GM10248 (cell line): ENCODE results near the gene CHML.

ENCODE experiments used
- CTCF ChIA-PET: fragments of 300-600 bp; sonication (Branson Sonifier 250); formaldehyde crosslinking; extraction: SDS; loops from one replicate; lab custom pipeline; 2021; ENCODE audit warnings: antibody characterized with exemption; lab: Yijun Ruan, JAX
- POLR2A ChIA-PET: fragments of 350-650 bp; sonication (Branson Sonifier 250); formaldehyde crosslinking; extraction: SDS; loops from one replicate; lab custom pipeline; 2020; ENCODE audit warnings: antibody characterized with exemption; lab: Yijun Ruan, JAX
- DNase-seq: peaks from one replicate; pipeline ENCODE4 v3.0.0; 2012; ENCODE audit errors: extremely low spot score
- CTCF ChIP-seq: IDR thresholded peaks from 2 replicates; pipeline ENCODE4 v1.5.1; 2012; ENCODE audit warnings: mild to moderate bottlenecking, low read depth; ENCODE audit errors: extremely low read depth, missing control alignments, control extremely low read depth

The CHML gene

DNA sequence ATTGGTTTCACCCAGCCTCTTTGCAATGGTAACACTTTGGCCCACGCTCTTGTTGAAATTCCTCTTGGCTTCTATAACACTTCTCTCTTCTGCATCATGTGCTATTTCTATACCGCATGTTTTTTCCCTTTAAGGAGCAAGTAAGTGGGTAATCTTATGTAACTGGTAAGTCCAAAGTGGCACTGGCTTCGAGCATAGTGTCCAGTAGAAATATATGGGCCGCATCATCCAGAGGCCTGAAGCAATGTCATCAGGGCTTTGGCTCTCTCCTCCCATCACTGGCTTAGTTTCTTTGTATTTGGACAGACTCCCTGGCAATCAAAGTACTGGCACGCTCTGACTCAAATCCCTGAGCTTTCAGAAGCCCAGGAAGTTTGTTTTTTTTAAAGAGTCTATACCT is 17.5 kb downstream of the CHML start:
- DNase-seq: no peak
- POLR2A ChIA-PET: no interaction called here

DNA sequence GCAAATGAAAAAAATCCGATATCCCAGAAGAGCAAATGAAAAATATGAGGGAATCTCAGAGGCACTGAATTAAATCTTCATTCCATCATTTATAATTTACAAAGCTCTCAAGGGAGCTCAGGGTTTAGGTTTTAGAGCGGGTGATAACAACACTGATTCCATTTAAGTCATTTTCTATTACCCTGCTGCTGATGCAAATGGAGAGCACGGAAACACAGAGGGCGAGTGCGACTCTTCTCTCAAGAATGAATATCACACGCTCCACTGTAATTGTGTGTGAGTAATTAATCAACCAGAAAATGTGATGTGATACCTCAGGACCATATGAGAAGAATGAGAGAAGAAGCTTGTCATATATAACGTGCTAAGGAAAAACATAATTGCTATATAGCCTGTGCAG is 22.7 kb downstream of the CHML start:
- POLR2A ChIA-PET: no interaction called here
- CTCF ChIA-PET: interaction anchor here (1.0 to 1.4 kb wide), 2 partner anchors 10 to 81 kb away, joined by 3 to 4 read pairs; no protein-coding TSS in a partner anchor
- no peak for DNase-seq
- TF ChIP-seq CTCF: no peak

More for the DNA sequence above, 17.5 kb downstream of the CHML start:
- CTCF ChIA-PET: interaction anchor here (0.8 to 4.6 kb wide), 3 partner anchors 11 to 31 kb away, joined by 3 to 43 read pairs (median 3); no protein-coding TSS in a partner anchor
- TF ChIP-seq CTCF: no peak

GRCh38 chr1:241615043-241615974 is 24.9 kb downstream of the CHML start:
- TF ChIP-seq CTCF: no peak
- CTCF ChIA-PET: interaction anchor here (1.2 kb wide), 1 partner anchor 12 kb away, joined by 8 read pairs; no protein-coding TSS in a partner anchor
- POLR2A ChIA-PET: no interaction called here
- DNase-seq: no peak

GRCh38 chr1:241614572-241614971 is 25.6 kb downstream of the CHML start:
- no peak for DNase-seq
- ChIA-PET POLR2A (no interaction called here), CTCF (interaction anchor here (1.2 to 5.8 kb wide), 3 partner anchors 11 to 26 kb away, joined by 3 to 62 read pairs (median 19); partner anchors contain the start of genes CHML and OPN3)
- TF ChIP-seq CTCF: no peak

GRCh38 chr1:241614144-241614543 is 26.0 kb downstream of the CHML start:
- no peak for TF ChIP-seq CTCF
- no peak for DNase-seq
- ChIA-PET CTCF (interaction anchor here (1.2 to 5.8 kb wide), 3 partner anchors 12 to 26 kb away, joined by 3 to 62 read pairs (median 19); partner anchors contain the start of genes CHML and OPN3), POLR2A (no interaction called here)
